HTERT RPE-1 (cell line): ENCODE results near the gene ITGAL.
"Not testable (repeated sequence)": the region's sequence is repeated elsewhere in the genome, so short reads cannot be mapped to it uniquely, and the experiment has no call there.

Experiments
- in situ Hi-C: fragments of 300-500 bp; cut with MboI; formaldehyde crosslinking; loops from 4 replicates; pipeline ENCODE4 v1.14.3; 2020; ENCODE audit warnings: low sequenced_read_pairs

ITGAL gene

DNA sequence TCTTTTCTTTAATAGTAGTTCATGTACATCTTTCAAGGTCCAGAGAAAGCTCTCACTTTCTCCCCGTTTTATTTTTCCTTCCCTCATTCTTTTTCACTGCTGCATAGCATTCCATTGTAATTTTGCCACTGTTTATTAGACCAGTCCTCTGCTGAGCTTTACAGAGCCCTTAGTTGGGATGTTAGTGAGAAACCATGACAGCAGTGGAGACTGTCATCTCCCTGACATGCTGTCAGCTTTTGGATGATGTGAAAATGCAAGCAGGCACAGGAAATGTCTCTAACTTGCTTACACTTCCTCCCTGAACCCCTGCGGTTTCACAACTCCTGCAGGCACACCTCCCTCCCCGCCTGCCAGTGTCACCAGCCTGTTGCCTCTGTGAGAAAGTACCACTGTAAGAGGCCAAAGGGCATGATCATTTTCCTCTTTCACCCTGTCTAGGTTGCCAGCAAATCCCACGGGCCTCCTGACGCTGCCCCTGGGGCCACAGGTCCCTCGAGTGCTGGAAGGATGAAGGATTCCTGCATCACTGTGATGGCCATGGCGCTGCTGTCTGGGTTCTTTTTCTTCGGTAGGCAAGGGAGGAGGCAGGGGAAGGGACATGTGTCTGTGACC, at the start of gene ITGAL:
ITGAL (plus strand) TSS at position 415 of the 615 bp plus-strand sequence; CDS start at position 511, 96 bp downstream.
- in situ Hi-C loops = no loop called here

DNA sequence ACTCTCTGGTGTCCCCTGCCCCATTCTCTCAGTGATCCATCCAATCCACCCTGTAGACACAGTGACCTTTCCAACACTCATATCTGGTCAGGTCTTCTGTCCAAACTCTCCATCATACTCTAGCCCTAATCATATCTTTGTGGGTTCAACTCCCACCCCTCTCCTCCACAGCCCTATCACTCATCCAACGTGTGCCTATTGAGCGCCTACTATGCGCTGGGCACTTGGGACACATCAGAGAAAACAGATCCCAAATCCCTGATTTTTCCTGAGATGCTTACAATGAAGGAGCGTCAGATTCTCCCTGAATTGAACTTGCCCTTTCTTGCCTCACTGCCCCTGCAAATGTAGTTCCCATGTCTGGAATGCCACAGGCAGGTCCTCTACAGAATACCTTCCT, 44.5 kb upstream of the ITGAL start:
- in situ Hi-C loops = loop anchor here (25.0 kb wide), 1 partner anchor 209 kb away; no protein-coding TSS in a partner anchor

DNA sequence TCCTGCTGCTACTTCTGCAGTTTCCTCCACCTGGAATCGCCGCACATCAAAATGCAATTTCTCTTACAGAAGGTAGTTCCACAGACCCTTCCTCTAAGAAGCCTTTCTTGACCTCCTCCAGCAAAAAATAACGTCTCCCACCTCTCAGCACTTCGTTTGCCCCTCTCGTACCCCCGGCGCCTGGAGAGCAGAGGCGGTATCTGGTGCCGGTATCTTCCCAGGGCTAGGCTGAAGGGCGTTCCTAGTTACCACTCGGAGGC, 43.2 kb upstream of the ITGAL start:
- in situ Hi-C loops = loop anchor here (25.0 kb wide), 1 partner anchor 208 kb away; no protein-coding TSS in a partner anchor

DNA sequence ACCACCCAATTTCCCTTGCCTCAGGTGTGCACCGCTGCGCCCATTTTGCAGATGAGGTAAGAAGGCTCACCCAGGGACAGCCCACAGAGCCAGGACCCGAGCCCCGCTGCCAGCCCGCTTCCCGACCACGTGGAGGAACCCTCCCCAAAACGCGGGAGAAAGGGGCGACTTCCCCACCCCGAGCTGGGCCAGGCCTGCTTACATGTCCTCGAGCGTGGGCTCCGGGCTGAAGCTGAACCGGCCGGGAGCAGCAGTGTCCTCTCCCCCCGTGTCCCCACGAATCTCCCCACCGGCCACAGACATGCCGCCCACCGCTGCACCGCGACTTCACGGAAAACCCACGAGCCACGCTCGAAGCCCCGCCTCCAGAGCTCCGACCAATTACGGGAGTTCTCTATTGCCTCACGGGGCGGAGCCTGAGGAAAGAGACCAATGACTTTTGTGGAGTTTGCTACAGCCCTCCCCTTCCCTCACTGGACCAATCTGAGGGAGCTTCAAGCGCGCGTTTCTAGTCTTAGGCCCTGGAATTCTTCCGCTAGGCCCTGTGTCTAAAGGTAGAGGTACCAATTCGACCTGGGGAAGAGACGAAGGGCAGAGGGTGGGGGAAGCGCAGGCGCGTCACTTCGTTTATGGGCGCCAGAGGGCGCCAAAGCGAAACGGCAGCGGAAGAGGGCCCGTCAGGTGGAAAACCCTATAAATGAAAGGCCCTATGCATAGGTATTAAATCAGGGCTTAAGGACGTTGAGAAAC, 42.7 kb upstream of the ITGAL start, which contains the start of gene DCTPP1:
DCTPP1 (minus strand) TSS at position 353 of the 750 bp plus-strand sequence; CDS start at position 303, 50 bp downstream.
- in situ Hi-C loops = loop anchor here (25.0 kb wide), 1 partner anchor 207 kb away; no protein-coding TSS in a partner anchor

DNA sequence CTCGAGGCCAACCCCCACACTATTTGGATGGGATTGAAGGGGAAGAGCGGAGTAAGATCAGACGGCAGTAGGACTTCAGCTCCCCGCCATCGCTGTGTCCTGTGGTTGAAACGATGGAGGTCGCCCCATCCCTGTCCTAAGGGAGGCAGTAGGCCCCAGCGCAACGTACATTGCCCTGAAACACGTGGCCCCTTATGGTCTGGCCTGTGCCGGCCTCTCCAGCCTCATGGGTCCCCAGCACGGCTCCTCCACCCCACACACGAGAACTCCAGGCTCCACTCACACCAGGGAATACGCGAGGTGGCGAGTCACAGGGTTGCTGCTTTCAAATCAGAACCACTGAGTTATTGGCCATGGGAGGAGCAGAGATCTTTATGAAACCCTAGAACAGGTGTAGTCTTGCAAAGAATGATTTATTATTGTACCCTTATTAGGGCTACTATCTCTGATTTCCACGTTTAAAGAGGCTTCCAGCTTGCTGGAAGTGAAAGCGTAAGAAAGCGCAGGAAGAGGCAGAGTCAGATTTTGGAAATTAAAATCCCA, 42.0 kb upstream of the ITGAL start:
- in situ Hi-C loops = loop anchor here (25.0 kb wide), 1 partner anchor 207 kb away; no protein-coding TSS in a partner anchor

DNA sequence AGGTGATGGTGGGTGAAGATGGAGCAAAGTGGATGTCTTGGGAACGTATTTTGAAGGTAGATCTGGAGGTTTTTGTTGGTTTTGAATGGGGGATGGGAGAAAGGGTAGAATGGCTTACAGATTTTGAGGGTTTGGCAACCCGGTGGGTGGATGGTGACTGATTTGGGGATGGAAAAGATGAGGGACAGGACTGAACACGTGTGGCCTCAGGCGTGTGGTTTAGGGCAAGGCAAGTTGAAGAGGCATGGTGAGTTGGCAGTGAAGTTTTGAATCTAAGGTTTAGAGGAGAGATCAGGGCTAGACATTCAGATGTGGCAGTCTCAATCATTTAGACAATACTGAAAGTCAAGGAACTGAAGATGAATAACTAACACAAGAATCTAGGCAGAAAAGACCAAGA, 37.7 kb upstream of the ITGAL start:
- in situ Hi-C loops = loop anchor here (25.0 kb wide), 1 partner anchor 202 kb away; no protein-coding TSS in a partner anchor

DNA sequence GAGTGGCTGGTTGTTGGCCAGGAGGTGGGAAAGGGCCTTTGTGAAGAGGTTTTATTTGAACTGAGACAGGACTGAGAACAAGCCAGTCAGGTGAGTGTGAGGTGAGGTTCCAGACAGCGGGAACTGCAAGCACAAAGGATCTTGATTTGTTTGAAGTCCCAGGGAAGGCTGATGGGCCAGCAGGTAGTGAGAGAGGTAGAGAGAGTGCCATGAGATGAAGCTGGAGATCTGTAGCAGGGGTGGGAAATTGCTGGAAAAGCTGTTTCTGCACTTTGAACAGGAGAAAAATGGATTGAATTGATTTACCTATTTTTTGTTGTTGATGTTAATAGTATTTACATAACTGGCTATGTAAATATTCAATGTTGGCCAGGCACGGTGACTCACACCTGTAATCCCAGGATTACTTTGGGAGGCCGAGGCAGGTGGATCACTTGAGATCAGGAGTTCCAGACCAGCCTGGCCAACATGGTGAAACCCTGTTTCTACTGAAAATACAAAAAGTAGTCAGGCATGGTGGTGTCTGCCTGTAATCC, 35.0 kb upstream of the ITGAL start:
- in situ Hi-C loops = loop anchor here (25.0 kb wide), 1 partner anchor 200 kb away; no protein-coding TSS in a partner anchor

DNA sequence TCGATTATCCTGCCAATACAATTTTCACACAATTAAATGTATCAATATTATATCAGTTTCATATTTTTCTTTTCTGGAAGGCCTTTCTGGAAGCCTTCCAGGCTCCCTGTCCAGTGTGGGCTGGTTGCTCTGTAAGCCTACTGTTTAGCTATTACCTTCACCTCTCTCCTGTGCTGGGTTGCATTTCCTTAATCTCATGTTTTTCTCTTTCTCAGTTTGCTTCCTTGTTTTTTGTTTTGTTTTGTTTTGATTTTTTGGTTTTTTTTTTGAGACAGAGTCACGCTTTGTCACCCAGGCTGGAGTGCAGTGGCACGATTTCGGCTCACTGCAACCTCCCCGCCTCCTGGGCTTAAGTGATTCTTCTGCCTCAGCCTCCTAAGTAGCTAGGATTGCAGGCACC, 33.7 kb upstream of the ITGAL start:
- in situ Hi-C loops = loop anchor here (25.0 kb wide), 1 partner anchor 198 kb away; no protein-coding TSS in a partner anchor

DNA sequence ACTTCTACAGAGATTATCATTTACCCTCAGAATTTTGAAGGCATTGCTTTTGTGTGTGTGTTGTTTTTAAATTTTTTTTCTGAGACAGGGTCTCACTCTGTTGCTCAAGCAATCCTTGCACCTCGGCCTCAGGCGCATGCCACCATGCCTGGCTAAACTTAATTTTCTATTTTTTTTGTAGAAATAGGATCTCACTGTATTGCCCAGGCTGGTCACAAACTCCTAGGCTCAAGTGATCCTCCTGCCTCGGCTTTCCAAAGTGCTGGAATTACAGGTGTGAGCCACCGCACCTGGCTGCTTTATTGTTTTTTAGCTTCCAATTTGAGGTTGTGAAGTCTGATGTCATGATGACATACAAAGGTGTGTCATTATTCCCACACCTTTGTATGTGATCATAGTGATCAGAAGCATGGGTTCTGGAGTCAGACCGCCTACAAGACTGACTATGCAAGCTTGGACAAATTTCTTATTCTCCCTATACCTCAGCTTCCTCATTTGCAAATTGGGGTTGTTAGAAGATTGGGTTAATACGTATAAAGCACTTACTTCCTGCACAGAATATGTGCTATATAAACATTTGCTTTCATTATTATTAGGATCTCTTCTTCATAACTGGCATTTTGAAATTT, 32.7 kb upstream of the ITGAL start:
- in situ Hi-C loops = loop anchor here (25.0 kb wide), 1 partner anchor 197 kb away; no protein-coding TSS in a partner anchor

DNA sequence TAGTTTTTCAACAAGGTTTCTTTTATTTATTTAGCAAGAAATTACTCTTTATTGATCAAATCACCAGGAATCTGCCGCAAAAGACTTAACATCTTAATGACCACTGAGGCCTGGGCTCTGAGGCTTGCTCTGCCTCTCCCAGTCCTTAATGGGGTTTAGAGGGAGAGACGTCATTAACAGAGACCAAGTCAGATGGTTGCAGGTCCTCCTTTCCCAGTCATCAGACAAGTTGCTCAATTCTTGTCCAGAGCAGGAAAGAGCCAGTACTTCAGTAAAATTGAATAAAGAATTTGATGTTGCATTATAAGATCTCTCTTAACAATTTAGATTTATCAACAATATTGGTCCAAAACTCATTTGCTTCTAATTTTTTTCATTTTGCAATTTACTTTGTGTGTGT, 28.9 kb upstream of the ITGAL start:
- in situ Hi-C loops = loop anchor here (25.0 kb wide), 1 partner anchor 194 kb away; no protein-coding TSS in a partner anchor

DNA sequence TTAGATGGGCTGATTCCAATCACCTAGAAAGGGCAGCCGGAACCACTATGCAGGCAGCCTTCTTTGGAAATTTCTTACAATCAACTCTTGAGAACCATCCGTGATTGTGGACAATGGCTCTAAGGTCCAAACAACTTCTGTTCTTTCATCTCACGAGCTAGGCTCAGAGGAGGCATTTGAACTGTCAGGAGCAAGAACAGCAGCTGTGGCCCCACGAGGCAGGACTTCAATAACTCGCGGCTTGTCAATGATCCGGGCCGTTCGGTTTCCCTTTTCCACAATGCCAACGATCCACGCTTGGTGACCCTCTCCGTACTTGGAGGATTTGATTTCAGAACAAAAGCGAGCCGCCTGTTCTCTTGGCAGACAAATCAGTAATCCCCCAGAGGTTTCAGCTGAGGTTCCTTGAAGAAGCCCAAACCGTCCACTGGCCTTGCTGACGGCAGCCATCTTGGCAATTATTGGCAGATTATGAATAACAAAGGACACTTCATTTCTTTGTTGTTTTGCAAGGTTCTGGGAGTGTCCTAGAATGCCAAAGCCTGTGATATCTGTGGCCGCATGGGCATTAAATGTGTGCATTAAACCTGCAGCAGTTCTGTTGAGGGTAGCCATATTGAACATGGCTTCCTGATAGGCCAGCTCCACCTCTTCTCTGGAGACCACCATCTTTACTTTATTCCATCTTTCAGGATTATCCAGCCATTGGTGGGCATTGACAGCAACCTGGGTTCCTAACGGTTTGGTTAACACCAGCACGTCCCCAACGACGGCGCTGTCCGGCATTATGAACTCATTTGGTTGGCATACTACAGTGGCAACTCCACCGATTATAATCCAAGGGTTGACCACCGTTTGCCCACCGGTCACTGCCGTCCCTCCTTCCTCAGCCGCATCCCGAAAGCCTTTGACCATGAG, 28.1 kb upstream of the ITGAL start:
- in situ Hi-C loops = loop anchor here (25.0 kb wide), 1 partner anchor 193 kb away; no protein-coding TSS in a partner anchor

DNA sequence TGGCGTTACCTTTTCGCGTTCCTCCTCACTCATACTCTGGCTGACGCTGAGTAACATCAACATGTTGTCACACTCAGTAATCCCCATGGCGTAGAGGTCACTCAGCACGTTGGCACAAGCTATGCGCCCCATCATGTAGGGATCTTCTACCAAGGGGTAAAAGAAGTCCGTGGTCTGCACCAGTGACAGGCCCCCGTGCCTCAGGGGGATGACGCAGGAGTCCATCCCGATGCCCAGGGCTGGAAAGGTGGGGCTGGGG, 27.5 kb upstream of the ITGAL start:
- in situ Hi-C loops = loop anchor here (25.0 kb wide), 1 partner anchor 192 kb away; no protein-coding TSS in a partner anchor

DNA sequence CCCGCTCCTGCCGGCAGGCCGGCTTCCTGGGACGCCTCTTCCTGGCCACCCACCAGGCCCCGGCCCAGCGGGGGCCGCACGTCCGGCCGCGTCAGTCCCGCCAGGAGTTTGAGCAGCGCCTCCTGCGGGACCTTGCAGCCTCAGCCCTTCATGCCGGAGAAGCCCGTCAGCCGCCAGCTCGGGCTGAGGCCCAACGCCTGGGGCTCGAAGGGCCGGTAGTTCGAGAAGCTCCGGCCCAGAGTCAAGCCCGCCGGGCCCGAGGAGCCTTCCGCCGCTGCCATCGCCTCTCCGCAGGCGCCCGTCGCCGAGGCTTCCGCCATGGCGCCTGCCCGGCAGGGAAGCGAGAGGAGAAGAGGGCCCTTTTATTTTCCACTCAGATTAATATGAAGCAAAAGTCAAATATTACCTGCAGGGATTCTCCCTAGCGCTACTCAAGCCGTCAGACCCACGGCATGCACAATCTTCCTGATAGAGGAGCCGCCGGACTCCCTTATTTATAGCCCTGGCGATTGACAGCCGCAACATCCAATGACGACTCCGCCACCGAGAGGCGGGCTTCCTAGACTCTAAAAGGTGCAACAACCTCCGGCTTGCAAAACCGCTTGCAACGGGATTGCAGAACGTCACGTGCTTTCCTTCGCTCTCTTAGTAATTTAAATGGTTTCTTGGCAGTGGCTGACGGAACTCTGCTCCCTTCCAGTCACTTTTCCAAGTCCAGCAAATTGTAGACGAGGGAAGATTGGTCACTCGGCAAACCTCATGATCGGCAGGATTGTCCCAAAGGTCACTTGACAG, 26.9 kb upstream of the ITGAL start, which contains the start of gene SEPHS2:
SEPHS2 (minus strand) TSS at position 467 of the 795 bp plus-strand sequence; CDS start at position 320, 147 bp downstream.
- in situ Hi-C loops = loop anchor here (25.0 kb wide), 1 partner anchor 192 kb away; no protein-coding TSS in a partner anchor

DNA sequence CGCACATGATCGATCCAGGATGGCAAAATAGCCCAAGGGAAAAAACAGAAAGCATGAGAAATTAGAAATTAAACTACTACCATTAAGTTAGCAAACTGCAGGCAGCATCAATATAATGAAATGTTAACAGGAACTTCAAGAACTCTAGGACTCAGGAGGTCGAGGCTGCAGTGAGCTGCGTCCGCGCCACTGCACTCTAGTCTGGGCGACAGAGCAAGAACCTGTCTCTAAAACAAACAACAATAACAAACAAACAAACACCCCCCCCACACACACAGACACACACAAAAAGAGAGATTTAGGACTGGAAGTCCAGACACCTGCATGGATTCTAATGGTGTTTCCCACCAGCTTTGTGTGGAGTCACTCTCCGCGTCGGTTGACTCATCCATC, 26.3 kb upstream of the ITGAL start:
- in situ Hi-C loops = loop anchor here (25.0 kb wide), 1 partner anchor 191 kb away; no protein-coding TSS in a partner anchor

DNA sequence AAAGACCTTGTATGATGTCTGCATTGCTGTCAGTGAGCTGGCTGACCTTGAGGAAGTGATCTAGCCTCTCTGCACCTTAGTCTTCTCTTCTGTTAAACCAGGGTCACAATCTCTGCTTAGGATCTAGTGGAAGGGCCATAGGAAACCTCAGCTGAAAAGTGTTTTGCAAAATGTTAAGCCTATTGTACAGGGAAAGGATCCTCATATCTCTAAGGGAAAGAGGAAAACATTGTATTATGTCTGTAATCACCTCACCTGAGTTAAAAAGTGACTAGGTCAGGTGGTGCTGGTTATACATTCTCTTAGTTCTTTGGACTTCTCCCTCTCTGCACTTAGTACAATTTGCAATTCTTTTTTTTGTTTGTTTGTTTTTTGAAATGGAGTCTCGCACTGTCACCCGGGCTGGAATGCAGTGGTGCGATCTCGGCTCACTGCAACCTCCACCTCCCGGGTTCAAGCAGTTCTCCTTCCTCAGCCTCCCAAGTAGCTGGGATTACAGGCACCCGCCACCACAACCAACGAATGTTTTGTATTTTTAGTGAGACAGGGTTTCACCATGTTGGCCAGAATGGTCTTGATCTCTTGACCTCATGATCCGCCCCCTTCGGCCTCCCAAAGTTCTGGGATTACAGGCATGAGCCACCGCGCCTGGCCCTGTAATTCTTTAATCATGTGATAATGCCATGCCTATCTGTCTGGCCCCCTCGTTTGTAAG, 24.9 kb upstream of the ITGAL start:
- in situ Hi-C loops = loop anchor here (25.0 kb wide), 1 partner anchor 190 kb away; no protein-coding TSS in a partner anchor

DNA sequence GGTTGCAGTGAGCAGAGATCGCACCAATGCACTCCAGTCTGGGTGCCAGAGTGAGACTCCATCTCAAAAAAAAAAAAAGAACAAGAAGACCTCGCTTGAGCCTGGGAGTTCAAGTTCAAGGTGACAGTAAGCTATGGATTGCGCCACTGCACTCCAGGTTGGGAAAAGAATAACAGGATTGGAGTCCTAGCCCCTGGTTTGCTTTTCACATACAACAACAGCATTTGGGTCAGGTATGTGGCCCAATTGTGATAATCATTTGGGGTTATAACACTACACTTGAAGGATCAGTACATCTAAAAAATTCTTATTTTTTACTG, 23.5 kb upstream of the ITGAL start:
- in situ Hi-C loops = loop anchor here (25.0 kb wide), 1 partner anchor 188 kb away; no protein-coding TSS in a partner anchor

DNA sequence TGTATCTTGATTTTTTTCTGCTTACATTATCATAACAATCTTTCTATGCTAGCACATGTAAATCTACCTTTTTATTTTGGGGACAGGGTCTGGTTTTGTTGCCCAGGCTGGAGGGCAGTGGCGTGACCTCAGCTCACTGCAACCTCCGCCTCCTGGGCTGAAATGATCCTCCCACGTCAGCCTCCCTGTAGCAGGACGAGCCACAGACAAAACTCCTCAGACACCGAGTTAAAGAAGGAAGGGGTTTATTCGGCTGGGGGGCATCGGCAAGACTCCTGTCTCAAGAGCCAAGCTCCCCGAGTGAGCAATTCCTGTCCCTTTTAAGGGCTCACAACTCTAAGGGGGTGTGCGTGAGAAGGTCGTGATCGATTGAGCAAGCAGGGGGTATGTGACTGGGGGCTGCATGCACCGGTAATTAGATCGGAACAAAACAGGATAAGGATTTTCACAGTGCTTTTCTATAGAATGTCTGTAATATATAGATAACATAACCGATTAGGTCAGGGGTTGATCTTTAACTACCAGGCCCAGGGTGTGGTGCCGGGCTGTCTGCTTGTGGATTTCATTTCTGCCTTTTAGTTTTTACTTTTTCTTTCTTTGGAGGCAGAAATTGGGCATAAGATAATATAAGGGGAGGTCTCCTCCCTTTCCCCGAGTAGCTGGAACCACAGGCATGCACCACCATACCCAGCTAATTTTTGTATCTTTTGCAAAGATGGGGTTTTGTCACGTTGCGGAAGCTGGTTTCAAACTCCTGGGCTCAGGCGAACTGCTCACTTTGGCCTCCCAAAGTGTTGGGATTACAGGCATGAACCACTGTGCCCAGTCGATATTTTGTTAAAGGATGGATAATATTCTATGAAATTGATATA, 19.6 kb upstream of the ITGAL start:
- in situ Hi-C loops = not testable (repeated sequence)
